A549 (cell line): ENCODE data around the gene PRF1. TPM values are rescaled to one million over a fixed set of nuclear protein-coding genes. Genes with fewer than 3 reads are reported as not detected.

Experiments used
- ATAC-seq, 2 experiments: fragments of 200-7000 bp in 1 of 2; fragments of >200 bp in 1 of 2; cut with Nextera tagmentation in 1 of 2; cut with Tn5 transposase in 1 of 2; 3 replicates each; pipeline versions ENCODE4 v1.8.0 to v1.9.1; 2018 to 2020; ENCODE audit warnings: mild to moderate bottlenecking in 1 of 2, moderate library complexity in 1 of 2
- CTCF ChIA-PET: fragments of 300-600 bp; sonication (Branson Sonifier 250); formaldehyde crosslinking; extraction: SDS; loops from one replicate; lab custom pipeline; 2021; ENCODE audit warnings: antibody characterized with exemption, inconsistent platforms; lab: Yijun Ruan, JAX
- POLR2A ChIA-PET: fragments of 350-600 bp; formaldehyde crosslinking; extraction: SDS; loops from one replicate; lab custom pipeline; 2021; ENCODE audit warnings: antibody characterized with exemption, inconsistent platforms; lab: Yijun Ruan, JAX
- DNase-seq, 2 experiments: peaks; one replicate each; pipeline versions ENCODE4 v3.0.0 to v3.0.0-alpha.2; 2011 to 2016; ENCODE audit warnings: low read depth in 1 of 2, low spot score in 1 of 2
- FAIRE-seq: peaks from 2 replicates; lab custom pipeline; 2011; peaks lifted over from hg19 to GRCh38; lab: Jason Lieb, UNC
- H3K27ac ChIP-seq, 2 experiments: fragments of >200 bp; sonication (Bioruptor Twin); formaldehyde crosslinking; 3 replicates each; pipeline ENCODE4 v1.5.1; 2016 to 2017
- H3K4me1 ChIP-seq: fragments of >200 bp; sonication (Bioruptor Twin); formaldehyde crosslinking; 3 replicates; pipeline ENCODE4 v1.6.1; 2016
- H3K4me2 ChIP-seq: fragments of >200 bp; sonication (Bioruptor Twin); formaldehyde crosslinking; 3 replicates; pipeline ENCODE4 v1.6.1; 2016
- H3K4me3 ChIP-seq: fragments of >200 bp; sonication (Bioruptor Twin); formaldehyde crosslinking; 3 replicates; pipeline ENCODE4 v1.5.1; 2016
- H3K9me3 ChIP-seq: fragments of >200 bp; sonication (Bioruptor Twin); formaldehyde crosslinking; 3 replicates; pipeline ENCODE4 v1.6.1; 2016
- BHLHE40 ChIP-seq: IDR thresholded peaks from 2 replicates; pipeline ENCODE4 v1.6.1; 2012; ENCODE audit warnings: low read depth, low read length, inconsistent platforms
- CBX2 ChIP-seq: fragments of 200-600 bp; sonication (generic); IDR thresholded peaks from 2 replicates; pipeline ENCODE4 v1.6.1; 2016; ENCODE audit warnings: low read depth, mild to moderate bottlenecking, borderline replicate concordance
- CHD4 ChIP-seq: fragments of 200-600 bp; sonication (generic); IDR thresholded peaks from 2 replicates; pipeline ENCODE4 v1.6.1; 2016; ENCODE audit warnings: antibody characterized with exemption, mild to moderate bottlenecking, borderline replicate concordance
- CTCF ChIP-seq: fragments of >200 bp; sonication (Bioruptor Twin); formaldehyde crosslinking; IDR thresholded peaks from 3 replicates; pipeline ENCODE4 v1.5.1; 2016
- EHF ChIP-seq: fragments of 250-450 bp; sonication (Bioruptor Pico); IDR thresholded peaks from 2 replicates; pipeline ENCODE4 v1.5.0; 2020; ENCODE audit warnings: mild to moderate bottlenecking
- EHMT2 ChIP-seq: fragments of 200-600 bp; sonication (generic); IDR thresholded peaks from 2 replicates; pipeline ENCODE4 v1.6.1; 2016; ENCODE audit warnings: antibody characterized with exemption, low read depth, mild to moderate bottlenecking, moderate library complexity
- FOXS1 ChIP-seq: fragments of 250-450 bp; sonication (Bioruptor Pico); IDR thresholded peaks from 2 replicates; pipeline ENCODE4 v1.5.0; 2020; ENCODE audit warnings: mild to moderate bottlenecking, moderate library complexity
- HMGXB4 ChIP-seq: fragments of 250-450 bp; sonication (Bioruptor Pico); IDR thresholded peaks from 2 replicates; pipeline ENCODE4 v1.5.0; 2021; ENCODE audit warnings: mild to moderate bottlenecking, moderate library complexity, borderline replicate concordance
- MYC ChIP-seq: IDR thresholded peaks from 2 replicates; pipeline ENCODE4 v1.6.1; 2012; ENCODE audit warnings: mild to moderate bottlenecking, inconsistent platforms, low read length, improper control_type of control experiment, borderline replicate concordance
- NFE2L2 ChIP-seq: fragments of 150-350 bp; conservative IDR thresholded peaks from 2 replicates; pipeline ENCODE4 v1.6.1; 2014; ENCODE audit warnings: low read length
- PBX3 ChIP-seq: IDR thresholded peaks from 2 replicates; pipeline ENCODE4 v1.6.1; 2012
- POLR2A ChIP-seq: IDR thresholded peaks from 2 replicates; pipeline ENCODE4 v1.6.1; 2012; ENCODE audit warnings: mild to moderate bottlenecking, low read length
- USF2 ChIP-seq: fragments of 450-650 bp; IDR thresholded peaks from 2 replicates; pipeline ENCODE4 v1.6.1; 2014; ENCODE audit warnings: antibody characterized with exemption
- ZC3H11A ChIP-seq: fragments of 450-650 bp; IDR thresholded peaks from 2 replicates; pipeline ENCODE4 v1.6.1; 2014; ENCODE audit warnings: antibody characterized with exemption, mild to moderate bottlenecking
- ZFP36 ChIP-seq: fragments of 450-650 bp; IDR thresholded peaks from 2 replicates; pipeline ENCODE4 v1.6.1; 2014; ENCODE audit warnings: borderline replicate concordance; ENCODE audit not compliant: partially characterized antibody
- ZSCAN20 ChIP-seq: fragments of 250-450 bp; sonication (Bioruptor Pico); IDR thresholded peaks from 2 replicates; pipeline ENCODE4 v1.8.0; 2022; ENCODE audit warnings: mild to moderate bottlenecking, moderate library complexity
- WGBS: methylation state at CpG from one replicate; pipeline ENCODE4 v1.1.6; 2017; ENCODE audit errors: missing lambda C conversion rate; 5-methylcytosine and 5-hydroxymethylcytosine counted together
- polyA plus RNA-seq, 4 experiments: library from polyadenylated mRNA; depleted of rRNA in 3 of 4; stranded (reverse); fragments of >200 nt; fragmentation: RNase III in 1 of 4; extraction: RNeasy Plus Mini Kit Qiagen cat#74134 plus additional on column Dnase treatment in 1 of 4; gene quantifications; 2 replicates in 3 of 4; 3 replicates in 1 of 4; pipeline ENCODE4 v1.2.3, GENCODE V29; 2011 to 2017

PRF1 gene
- polyA plus RNA-seq, 2 of the 4 experiments (the other 2 are of a cell fraction), result not detected

- TF ChIP-seq NFE2L2 (no peak), BHLHE40 (no peak), FOXS1 (CRISPR knock-in tag) (no peak), ZFP36 (no peak), MYC (no peak), CHD4 (no peak), CTCF (no peak), CBX2 (no peak), EHMT2 (no peak), PBX3 (no peak), ZSCAN20 (CRISPR knock-in tag) (no peak), USF2 (no peak), ZC3H11A (no peak), EHF (CRISPR knock-in tag) (no peak), POLR2A (no peak)
- CTCF ChIA-PET, result interaction anchor here (0.8 to 3.1 kb wide), 5 partner anchors 13 to 345 kb away, joined by 3 to 15 read pairs (median 4); no protein-coding TSS in a partner anchor
- DNase-seq, result no peak
- no peak overlapping the region for H3K4me3 ChIP-seq
- no peak; a peak in 1 of 6 replicates for ATAC-seq
- no peak overlapping the region for H3K27ac ChIP-seq
- POLR2A ChIA-PET, result no interaction called here
- H3K9me3 ChIP-seq, result no peaks in the 10 kb centered on the region
- no peak for FAIRE-seq
- WGBS, result 81% methylated on average over 10 of the region's 18 CpGs
- H3K4me2 ChIP-seq, result no peak overlapping the region
- no peaks in the 10 kb centered on the region for H3K4me1 ChIP-seq
Observed at GRCh38 chr10:70566515-70567290, 35.8 kb downstream of the PRF1 start.

- ChIA-PET CTCF (interaction anchor here (0.7 to 2.9 kb wide), 5 partner anchors 11 to 194 kb away, joined by 3 to 14 read pairs (median 3); no protein-coding TSS in a partner anchor), POLR2A (no interaction called here)
- TF ChIP-seq HMGXB4 (CRISPR knock-in tag), result no peak
- Histone ChIP-seq H3K4me2 (no peak overlapping the region), H3K27ac (no peak overlapping the region), H3K4me1 (no peaks in the 10 kb centered on the region), H3K4me3 (no peak overlapping the region), H3K9me3 (no peaks in the 10 kb centered on the region)
- FAIRE-seq (no peak), ATAC-seq (no peak), DNase-seq (no peak)
- WGBS, result 77% methylated on average over 15 of the region's 18 CpGs
Observed at GRCh38 chr10:70565556-70566514, 36.7 kb downstream of the PRF1 start.
